Effector memory CD4-positive, alpha-beta T cell (primary cell): ENCODE measurements around the gene TPRN.

Experiments
- DNase-seq, 3 donors: peaks; one replicate each; pipeline ENCODE4 v3.0.0-alpha.2; 2020
- H3K27ac ChIP-seq: 2 replicates; pipeline ENCODE4 v1.7.0; 2013; ENCODE audit warnings: mild to moderate bottlenecking, low read length, moderate library complexity; ENCODE audit not compliant: insufficient read depth, poor library complexity, severe bottlenecking
- H3K27me3 ChIP-seq: replicated peaks from 2 replicates; pipeline ENCODE4 v1.7.0; 2013; ENCODE audit warnings: mild to moderate bottlenecking, low read length; ENCODE audit not compliant: insufficient read depth, control insufficient read depth, poor library complexity, severe bottlenecking
- H3K36me3 ChIP-seq: 2 replicates; pipeline ENCODE4 v1.7.0; 2013; ENCODE audit warnings: mild to moderate bottlenecking, low read length, moderate library complexity; ENCODE audit not compliant: control insufficient read depth, insufficient read depth
- H3K4me1 ChIP-seq: 2 replicates; pipeline ENCODE4 v1.7.0; 2013; ENCODE audit warnings: low read length, mild to moderate bottlenecking; ENCODE audit not compliant: control insufficient read depth, insufficient read depth, poor library complexity, severe bottlenecking
- H3K4me3 ChIP-seq: 2 replicates; pipeline ENCODE4 v1.7.0; 2013; ENCODE audit warnings: low read length, low read depth, mild to moderate bottlenecking; ENCODE audit not compliant: insufficient read depth, poor library complexity, severe bottlenecking
- H3K9me3 ChIP-seq: 2 replicates; pipeline ENCODE4 v1.7.0; 2013; ENCODE audit warnings: mild to moderate bottlenecking, low read length, moderate library complexity; ENCODE audit not compliant: control insufficient read depth

The TPRN gene

GRCh38 chr9:137229903-137230704 is 29.6 kb upstream of the TPRN start:
- Histone ChIP-seq H3K36me3 (no peaks in the 10 kb centered on the region), H3K27me3 (peaks cover 4% of the 10 kb centered on the region), H3K4me3 (no peak overlapping the region), H3K9me3 (no peaks in the 10 kb centered on the region), H3K27ac (no peak overlapping the region), H3K4me1 (peaks cover 5% of the 10 kb centered on the region)
- DNase-seq: no peak

- Histone ChIP-seq H3K36me3 (no peaks in the 10 kb centered on the region), H3K4me1 (peaks cover 8% of the 10 kb centered on the region), H3K4me3 (no peak overlapping the region)
Measured at GRCh38 chr9:137228968-137229896, 28.7 kb upstream of the TPRN start.

GRCh38 chr9:137228506-137228967 is 28.0 kb upstream of the TPRN start:
- peaks cover 4% of the 10 kb centered on the region for H3K27me3 ChIP-seq

More at GRCh38 chr9:137228968-137229896, 28.7 kb upstream of the TPRN start:
- Histone ChIP-seq H3K27ac (no peak overlapping the region), H3K27me3 (peaks cover 4% of the 10 kb centered on the region), H3K9me3 (no peaks in the 10 kb centered on the region)
- DNase-seq: no peak

GRCh38 chr9:137227853-137228505 is 27.4 kb upstream of the TPRN start:
- H3K4me1 ChIP-seq: peaks cover 15% of the 10 kb centered on the region
- peaks cover 4% of the 10 kb centered on the region for H3K27me3 ChIP-seq
- no peak overlapping the region for H3K4me3 ChIP-seq

More at GRCh38 chr9:137228506-137228967, 28.0 kb upstream of the TPRN start:
- Histone ChIP-seq H3K4me1 (peaks cover 14% of the 10 kb centered on the region), H3K36me3 (no peaks in the 10 kb centered on the region), H3K27ac (no peak overlapping the region), H3K4me3 (no peak overlapping the region), H3K9me3 (no peaks in the 10 kb centered on the region)
- no peak for DNase-seq

GRCh38 chr9:137227054-137227852 is 26.7 kb upstream of the TPRN start, which contains the start of gene RNF224:
Gene RNF224 (plus strand): TSS chr9:137227502. CDS start chr9:137228336, 834 bp downstream.
- no peak within 1 kb of the TSS for H3K27ac ChIP-seq

More at GRCh38 chr9:137227853-137228505, 27.4 kb upstream of the TPRN start:
- Histone ChIP-seq H3K27ac (no peak overlapping the region), H3K36me3 (no peaks in the 10 kb centered on the region), H3K9me3 (no peaks in the 10 kb centered on the region)
- no peak for DNase-seq

GRCh38 chr9:137226338-137227053 is 26.0 kb upstream of the TPRN start:
- Histone ChIP-seq H3K9me3 (no peaks in the 10 kb centered on the region), H3K27me3 (peaks cover 4% of the 10 kb centered on the region), H3K4me3 (no peak overlapping the region), H3K36me3 (no peaks in the 10 kb centered on the region), H3K27ac (no peak overlapping the region), H3K4me1 (peaks cover 22% of the 10 kb centered on the region)
- DNase-seq: no peak

More at GRCh38 chr9:137227054-137227852, 26.7 kb upstream of the TPRN start, which contains the start of gene RNF224:
- H3K4me1 ChIP-seq: peaks cover 22% of the 10 kb centered on the region
- peak; percentile 61 to 70 (median 67) for DNase-seq
- no peaks in the 10 kb centered on the region for H3K36me3 ChIP-seq
- no peaks in the 10 kb centered on the region for H3K9me3 ChIP-seq
- H3K27me3 ChIP-seq: peaks cover 4% of the 10 kb centered on the region
- no peak within 1 kb of the TSS for H3K4me3 ChIP-seq

- Histone ChIP-seq H3K4me3 (no peak overlapping the region), H3K27ac (no peak overlapping the region), H3K4me1 (peaks cover 22% of the 10 kb centered on the region), H3K36me3 (no peaks in the 10 kb centered on the region), H3K27me3 (peaks cover 4% of the 10 kb centered on the region), H3K9me3 (no peaks in the 10 kb centered on the region)
- no peak for DNase-seq
Measured at GRCh38 chr9:137225699-137226331, 25.3 kb upstream of the TPRN start.

- Histone ChIP-seq H3K27me3 (no peaks in the 10 kb centered on the region), H3K27ac (peak within 1 kb of the TSS; percentile 86), H3K36me3 (no peaks in the 10 kb centered on the region), H3K4me1 (peaks cover 22% of the 10 kb centered on the region), H3K4me3 (peak within 1 kb of the TSS; percentile 82), H3K9me3 (no peaks in the 10 kb centered on the region)
- DNase-seq: no peak
Measured at GRCh38 chr9:137224830-137225694, 24.5 kb upstream of the TPRN start, which contains the start of gene CYSRT1. Gene CYSRT1 (plus strand): TSS chr9:137225174. CDS start chr9:137225622, 448 bp downstream.
